ENCODE data around the gene IQSEC1.
A peak's percentile ranks its signal among the peaks of the same experiment; 100 is the strongest.

Gene IQSEC1

GRCh38 chr3:12943124-12944021, 129.9 kb downstream of the IQSEC1 start:
- ATAC-seq (no peak), DNase-seq (no peak)
- Mint-ChIP-seq H3K9me3 (no peaks in the 10 kb centered on the region), H3K36me3 (ENCODE audit: low read depth) (peaks cover 3% of the 10 kb centered on the region), H3K4me3 (no peak overlapping the region), H3K27me3 (no peaks in the 10 kb centered on the region), H3K27ac (no peak overlapping the region), H3K4me1 (peaks cover 18% of the 10 kb centered on the region)

GRCh38 chr3:12941495-12942023, 131.7 kb downstream of the IQSEC1 start:
- Mint-ChIP-seq H3K36me3 (ENCODE audit: low read depth) (peaks cover 1% of the 10 kb centered on the region), H3K27ac (no peak overlapping the region), H3K4me3 (no peak overlapping the region), H3K4me1 (peaks cover 3% of the 10 kb centered on the region), H3K27me3 (no peaks in the 10 kb centered on the region), H3K9me3 (no peaks in the 10 kb centered on the region)
- DNase-seq = no peak
- ATAC-seq = no peak

- ATAC-seq = no peak
- Mint-ChIP-seq H3K4me1 (no peaks in the 10 kb centered on the region), H3K36me3 (ENCODE audit: low read depth) (peaks cover 1% of the 10 kb centered on the region), H3K27me3 (no peaks in the 10 kb centered on the region), H3K4me3 (no peak overlapping the region), H3K27ac (no peak overlapping the region), H3K9me3 (no peaks in the 10 kb centered on the region)
- DNase-seq = no peak
Observed at GRCh38 chr3:12940854-12941253, 132.4 kb downstream of the IQSEC1 start.

GRCh38 chr3:12939137-12939536, 134.1 kb downstream of the IQSEC1 start:
- Mint-ChIP-seq H3K36me3 (ENCODE audit: low read depth) (peaks cover 1% of the 10 kb centered on the region), H3K4me3 (no peak overlapping the region), H3K9me3 (no peaks in the 10 kb centered on the region), H3K27ac (no peak overlapping the region), H3K27me3 (no peaks in the 10 kb centered on the region), H3K4me1 (no peaks in the 10 kb centered on the region)
- DNase-seq (no peak), ATAC-seq (no peak)

- no peaks in the 10 kb centered on the region for H3K9me3 Mint-ChIP-seq
- no peaks in the 10 kb centered on the region for H3K27me3 Mint-ChIP-seq
- ATAC-seq (no peak), DNase-seq (no peak)
- H3K4me1 Mint-ChIP-seq = no peaks in the 10 kb centered on the region
- H3K27ac Mint-ChIP-seq = no peak overlapping the region
- no peak overlapping the region for H3K4me3 Mint-ChIP-seq
- H3K36me3 Mint-ChIP-seq (ENCODE audit: low read depth) = peaks cover 1% of the 10 kb centered on the region
Observed at GRCh38 chr3:12938258-12938711, 134.9 kb downstream of the IQSEC1 start.

- H3K9me3 Mint-ChIP-seq = no peaks in the 10 kb centered on the region
- H3K4me1 Mint-ChIP-seq = no peaks in the 10 kb centered on the region
- DNase-seq = no peak
- no peak overlapping the region for H3K27ac Mint-ChIP-seq
- H3K36me3 Mint-ChIP-seq (ENCODE audit: low read depth) = peaks cover 1% of the 10 kb centered on the region
- no peaks in the 10 kb centered on the region for H3K27me3 Mint-ChIP-seq
- H3K4me3 Mint-ChIP-seq = no peak overlapping the region
- ATAC-seq = no peak
Observed at GRCh38 chr3:12935861-12936830, 137.1 kb downstream of the IQSEC1 start.

- Mint-ChIP-seq H3K27me3 (no peaks in the 10 kb centered on the region), H3K36me3 (ENCODE audit: low read depth) (peaks cover 1% of the 10 kb centered on the region), H3K27ac (no peak overlapping the region), H3K4me1 (no peaks in the 10 kb centered on the region), H3K9me3 (no peaks in the 10 kb centered on the region), H3K4me3 (no peak overlapping the region)
- DNase-seq (no peak), ATAC-seq (no peak)
Observed at GRCh38 chr3:12935023-12935860, 138.0 kb downstream of the IQSEC1 start.

- Mint-ChIP-seq H3K27me3 (no peaks in the 10 kb centered on the region), H3K36me3 (ENCODE audit: low read depth) (peaks cover 3% of the 10 kb centered on the region), H3K27ac (no peak overlapping the region), H3K4me3 (no peak overlapping the region), H3K4me1 (no peaks in the 10 kb centered on the region), H3K9me3 (no peaks in the 10 kb centered on the region)
- ATAC-seq = no peak
- DNase-seq = no peak
Observed at GRCh38 chr3:12934431-12934830, 138.8 kb downstream of the IQSEC1 start.

- H3K27me3 Mint-ChIP-seq = no peaks in the 10 kb centered on the region
- H3K27ac Mint-ChIP-seq = no peak overlapping the region
- no peaks in the 10 kb centered on the region for H3K9me3 Mint-ChIP-seq
- no peaks in the 10 kb centered on the region for H3K4me1 Mint-ChIP-seq
- ATAC-seq (no peak), DNase-seq (no peak)
- H3K36me3 Mint-ChIP-seq (ENCODE audit: low read depth) = peaks cover 2% of the 10 kb centered on the region
- no peak overlapping the region for H3K4me3 Mint-ChIP-seq
Observed at GRCh38 chr3:12933901-12934300, 139.3 kb downstream of the IQSEC1 start.

GRCh38 chr3:12932754-12933153, 140.5 kb downstream of the IQSEC1 start:
- DNase-seq = no peak
- no peak for ATAC-seq
- no peaks in the 10 kb centered on the region for H3K27me3 Mint-ChIP-seq
- H3K4me3 Mint-ChIP-seq = no peak overlapping the region
- H3K4me1 Mint-ChIP-seq = no peaks in the 10 kb centered on the region
- peaks cover 2% of the 10 kb centered on the region for H3K36me3 Mint-ChIP-seq (ENCODE audit: low read depth)
- H3K9me3 Mint-ChIP-seq = no peaks in the 10 kb centered on the region
- H3K27ac Mint-ChIP-seq = no peak overlapping the region

GRCh38 chr3:12932347-12932746, 140.9 kb downstream of the IQSEC1 start:
- Mint-ChIP-seq H3K4me1 (no peaks in the 10 kb centered on the region), H3K27ac (no peak overlapping the region), H3K27me3 (no peaks in the 10 kb centered on the region), H3K36me3 (ENCODE audit: low read depth) (peaks cover 2% of the 10 kb centered on the region), H3K9me3 (no peaks in the 10 kb centered on the region), H3K4me3 (no peak overlapping the region)
- DNase-seq = no peak
- ATAC-seq = no peak

GRCh38 chr3:12931273-12931905, 141.8 kb downstream of the IQSEC1 start:
- Mint-ChIP-seq H3K27ac (no peak overlapping the region), H3K27me3 (no peaks in the 10 kb centered on the region), H3K4me3 (no peak overlapping the region), H3K9me3 (no peaks in the 10 kb centered on the region), H3K4me1 (no peaks in the 10 kb centered on the region), H3K36me3 (ENCODE audit: low read depth) (peaks cover 2% of the 10 kb centered on the region)
- ATAC-seq (no peak), DNase-seq (no peak)

GRCh38 chr3:12929801-12930200, 143.4 kb downstream of the IQSEC1 start:
- no peak overlapping the region for H3K4me3 Mint-ChIP-seq
- ATAC-seq = peak; percentile 57
- peaks cover 2% of the 10 kb centered on the region for H3K36me3 Mint-ChIP-seq (ENCODE audit: low read depth)
- H3K4me1 Mint-ChIP-seq = peaks cover 3% of the 10 kb centered on the region
- no peak overlapping the region for H3K27ac Mint-ChIP-seq
- no peaks in the 10 kb centered on the region for H3K27me3 Mint-ChIP-seq
- H3K9me3 Mint-ChIP-seq = no peaks in the 10 kb centered on the region
- no peak for DNase-seq
